B cell (primary cell): ENCODE data around the gene PRPF19.

ENCODE experiments used
- EZH2 ChIP-seq: IDR thresholded peaks from 2 replicates; pipeline ENCODE4 v1.6.1; 2012; ENCODE audit warnings: borderline replicate concordance, low read depth, mild to moderate bottlenecking, moderate library complexity, low read length; ENCODE audit not compliant: insufficient read depth, poor library complexity, severe bottlenecking
- TF ChIP-seq, protein P1 (sequence below): fragments of 200-600 bp; IDR thresholded peaks from one replicate; pipeline ENCODE4 v1.8.0; 2022; ENCODE audit warnings: antibody characterized with exemption, mild to moderate bottlenecking

DNA sequence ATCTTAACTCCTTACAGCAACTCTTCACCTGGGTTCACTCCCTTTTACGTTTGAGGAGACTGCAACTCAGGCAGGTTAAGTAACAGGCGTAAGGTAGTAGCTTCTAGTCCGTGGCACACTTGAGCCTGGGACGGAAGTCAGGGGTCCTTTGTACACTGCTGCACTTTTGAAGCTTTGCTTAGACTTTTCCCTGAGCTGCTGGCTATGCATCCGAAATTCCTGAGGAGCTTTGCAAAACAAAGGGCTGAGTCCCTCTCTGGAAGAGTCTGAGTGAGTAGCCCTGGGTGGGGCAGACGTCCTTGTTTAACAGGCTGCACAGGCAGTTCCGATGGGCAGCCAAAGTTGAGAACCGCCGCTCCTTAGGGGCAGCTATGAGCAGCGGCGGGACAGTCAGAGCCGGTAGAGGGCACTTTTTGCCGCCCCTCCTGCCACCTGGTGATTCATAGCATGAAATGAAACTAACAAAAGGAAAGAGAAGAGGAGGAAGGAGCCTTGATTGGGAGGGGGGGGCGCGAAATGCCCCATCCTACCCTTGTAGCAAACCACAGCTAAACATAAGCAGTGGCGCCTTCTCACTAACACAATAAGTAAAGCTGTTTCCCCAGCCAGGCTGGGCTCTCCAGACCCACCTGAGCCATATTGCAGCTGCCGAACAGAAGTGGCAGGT is 9.0 kb upstream of the PRPF19 start:
- TF ChIP-seq EZH2, result no peak
- TF ChIP-seq, protein P1, sequence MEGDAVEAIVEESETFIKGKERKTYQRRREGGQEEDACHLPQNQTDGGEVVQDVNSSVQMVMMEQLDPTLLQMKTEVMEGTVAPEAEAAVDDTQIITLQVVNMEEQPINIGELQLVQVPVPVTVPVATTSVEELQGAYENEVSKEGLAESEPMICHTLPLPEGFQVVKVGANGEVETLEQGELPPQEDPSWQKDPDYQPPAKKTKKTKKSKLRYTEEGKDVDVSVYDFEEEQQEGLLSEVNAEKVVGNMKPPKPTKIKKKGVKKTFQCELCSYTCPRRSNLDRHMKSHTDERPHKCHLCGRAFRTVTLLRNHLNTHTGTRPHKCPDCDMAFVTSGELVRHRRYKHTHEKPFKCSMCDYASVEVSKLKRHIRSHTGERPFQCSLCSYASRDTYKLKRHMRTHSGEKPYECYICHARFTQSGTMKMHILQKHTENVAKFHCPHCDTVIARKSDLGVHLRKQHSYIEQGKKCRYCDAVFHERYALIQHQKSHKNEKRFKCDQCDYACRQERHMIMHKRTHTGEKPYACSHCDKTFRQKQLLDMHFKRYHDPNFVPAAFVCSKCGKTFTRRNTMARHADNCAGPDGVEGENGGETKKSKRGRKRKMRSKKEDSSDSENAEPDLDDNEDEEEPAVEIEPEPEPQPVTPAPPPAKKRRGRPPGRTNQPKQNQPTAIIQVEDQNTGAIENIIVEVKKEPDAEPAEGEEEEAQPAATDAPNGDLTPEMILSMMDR, result peak; percentile 55
